ENCODE data around the gene THBS2. TPM values are rescaled to one million over a fixed set of nuclear protein-coding genes. Genes with fewer than 3 reads are reported as not detected.
"Not testable (repeated sequence)": the region's sequence is repeated elsewhere in the genome, so short reads cannot be mapped to it uniquely, and the experiment has no call there.

The THBS2 gene
- total RNA-seq, 2 donors from 2014 or later, result not detected

- ATAC-seq (no peak), DNase-seq (no peak)
- Mint-ChIP-seq H3K27ac (no peak overlapping the region), H3K4me3 (no peak overlapping the region), H3K4me1 (no peaks in the 10 kb centered on the region), H3K36me3 (ENCODE audit: low read depth) (no peaks in the 10 kb centered on the region), H3K27me3 (peaks cover 15% of the 10 kb centered on the region)
- no peaks in the 10 kb centered on the region for H3K9me3 ChIP-seq (ENCODE audit: control insufficient read depth, low read length, poor library complexity, severe bottlenecking)
Observed at GRCh38 chr6:169199625-169200335, 53.9 kb downstream of the THBS2 start.

GRCh38 chr6:169198885-169199284, 54.8 kb downstream of the THBS2 start:
- no peak for DNase-seq
- H3K27me3 Mint-ChIP-seq, result peaks cover 17% of the 10 kb centered on the region
- no peak overlapping the region for H3K4me3 Mint-ChIP-seq
- no peak for ATAC-seq
- no peaks in the 10 kb centered on the region for H3K36me3 Mint-ChIP-seq (ENCODE audit: low read depth)
- H3K4me1 Mint-ChIP-seq, result no peaks in the 10 kb centered on the region
- H3K9me3 ChIP-seq (ENCODE audit: control insufficient read depth, low read length, poor library complexity, severe bottlenecking), result no peaks in the 10 kb centered on the region
- H3K27ac Mint-ChIP-seq, result no peak overlapping the region

- not testable (repeated sequence) for H3K4me1 Mint-ChIP-seq; H3K9me3 ChIP-seq (ENCODE audit: control insufficient read depth, low read length, poor library complexity, severe bottlenecking); DNase-seq; H3K36me3 Mint-ChIP-seq (ENCODE audit: low read depth); H3K27ac Mint-ChIP-seq; H3K4me3 Mint-ChIP-seq; ATAC-seq
- H3K27me3 Mint-ChIP-seq, result peaks cover 24% of the 10 kb centered on the region
Observed at GRCh38 chr6:169197929-169198328, 55.7 kb downstream of the THBS2 start.

- H3K9me3 ChIP-seq (ENCODE audit: control insufficient read depth, low read length, poor library complexity, severe bottlenecking); H3K27ac Mint-ChIP-seq; H3K36me3 Mint-ChIP-seq (ENCODE audit: low read depth); H3K4me3 Mint-ChIP-seq; DNase-seq; H3K4me1 Mint-ChIP-seq; ATAC-seq: not testable (repeated sequence)
- peaks cover 20% of the 10 kb centered on the region for H3K27me3 Mint-ChIP-seq
Observed at GRCh38 chr6:169196279-169196678, 57.4 kb downstream of the THBS2 start.

- no peak for DNase-seq
- no peak for ATAC-seq
- H3K36me3 Mint-ChIP-seq (ENCODE audit: low read depth), result no peaks in the 10 kb centered on the region
- H3K4me3 Mint-ChIP-seq, result no peak overlapping the region
- peaks cover 12% of the 10 kb centered on the region for H3K27me3 Mint-ChIP-seq
- H3K27ac Mint-ChIP-seq, result no peak overlapping the region
- H3K4me1 Mint-ChIP-seq, result no peaks in the 10 kb centered on the region
- H3K9me3 ChIP-seq (ENCODE audit: control insufficient read depth, low read length, poor library complexity, severe bottlenecking), result no peaks in the 10 kb centered on the region
Observed at GRCh38 chr6:169194737-169195136, 58.9 kb downstream of the THBS2 start.

GRCh38 chr6:169190970-169191369, 62.7 kb downstream of the THBS2 start:
- peaks cover 9% of the 10 kb centered on the region for H3K27me3 Mint-ChIP-seq
- no peak overlapping the region for H3K4me3 Mint-ChIP-seq
- DNase-seq (no peak), ATAC-seq (no peak)
- H3K36me3 Mint-ChIP-seq (ENCODE audit: low read depth), result no peaks in the 10 kb centered on the region
- H3K4me1 Mint-ChIP-seq, result no peaks in the 10 kb centered on the region
- H3K9me3 ChIP-seq (ENCODE audit: control insufficient read depth, low read length, poor library complexity, severe bottlenecking), result no peaks in the 10 kb centered on the region
- no peak overlapping the region for H3K27ac Mint-ChIP-seq

GRCh38 chr6:169190144-169190584, 63.5 kb downstream of the THBS2 start:
- Mint-ChIP-seq H3K27me3 (peaks cover 9% of the 10 kb centered on the region), H3K4me1 (no peaks in the 10 kb centered on the region), H3K27ac (no peak overlapping the region), H3K36me3 (ENCODE audit: low read depth) (no peaks in the 10 kb centered on the region), H3K4me3 (no peak overlapping the region)
- ATAC-seq, result no peak
- no peak for DNase-seq
- no peaks in the 10 kb centered on the region for H3K9me3 ChIP-seq (ENCODE audit: control insufficient read depth, low read length, poor library complexity, severe bottlenecking)

GRCh38 chr6:169189686-169190085, 64.0 kb downstream of the THBS2 start:
- H3K4me1 Mint-ChIP-seq, result no peaks in the 10 kb centered on the region
- ATAC-seq (no peak), DNase-seq (no peak)
- no peaks in the 10 kb centered on the region for H3K36me3 Mint-ChIP-seq (ENCODE audit: low read depth)
- H3K27ac Mint-ChIP-seq, result no peak overlapping the region
- H3K4me3 Mint-ChIP-seq, result no peak overlapping the region
- H3K27me3 Mint-ChIP-seq, result peaks cover 9% of the 10 kb centered on the region
- no peaks in the 10 kb centered on the region for H3K9me3 ChIP-seq (ENCODE audit: control insufficient read depth, low read length, poor library complexity, severe bottlenecking)

GRCh38 chr6:169189182-169189581, 64.5 kb downstream of the THBS2 start:
- Mint-ChIP-seq H3K4me3 (no peak overlapping the region), H3K4me1 (no peaks in the 10 kb centered on the region), H3K27me3 (peaks cover 9% of the 10 kb centered on the region), H3K27ac (no peak overlapping the region), H3K36me3 (ENCODE audit: low read depth) (no peaks in the 10 kb centered on the region)
- no peak for DNase-seq
- ATAC-seq, result no peak
- no peaks in the 10 kb centered on the region for H3K9me3 ChIP-seq (ENCODE audit: control insufficient read depth, low read length, poor library complexity, severe bottlenecking)

- DNase-seq (no peak), ATAC-seq (no peak)
- Mint-ChIP-seq H3K4me3 (no peak overlapping the region), H3K36me3 (ENCODE audit: low read depth) (no peaks in the 10 kb centered on the region), H3K4me1 (no peaks in the 10 kb centered on the region), H3K27ac (no peak overlapping the region), H3K27me3 (peaks cover 6% of the 10 kb centered on the region)
- H3K9me3 ChIP-seq (ENCODE audit: control insufficient read depth, low read length, poor library complexity, severe bottlenecking), result no peaks in the 10 kb centered on the region
Observed at GRCh38 chr6:169188475-169188874, 65.2 kb downstream of the THBS2 start.

GRCh38 chr6:169188051-169188470, 65.6 kb downstream of the THBS2 start:
- Mint-ChIP-seq H3K27ac (no peak overlapping the region), H3K36me3 (ENCODE audit: low read depth) (no peaks in the 10 kb centered on the region), H3K27me3 (peaks cover 7% of the 10 kb centered on the region), H3K4me3 (no peak overlapping the region), H3K4me1 (no peaks in the 10 kb centered on the region)
- no peaks in the 10 kb centered on the region for H3K9me3 ChIP-seq (ENCODE audit: control insufficient read depth, low read length, poor library complexity, severe bottlenecking)
- ATAC-seq (no peak), DNase-seq (no peak)

- Mint-ChIP-seq H3K27ac (no peak overlapping the region), H3K4me3 (no peak overlapping the region), H3K27me3 (peaks cover 9% of the 10 kb centered on the region), H3K4me1 (no peaks in the 10 kb centered on the region), H3K36me3 (ENCODE audit: low read depth) (no peaks in the 10 kb centered on the region)
- no peaks in the 10 kb centered on the region for H3K9me3 ChIP-seq (ENCODE audit: control insufficient read depth, low read length, poor library complexity, severe bottlenecking)
- no peak for DNase-seq
- no peak for ATAC-seq
Observed at GRCh38 chr6:169186496-169187169, 67.0 kb downstream of the THBS2 start.

GRCh38 chr6:169185692-169186485, 67.8 kb downstream of the THBS2 start:
- Mint-ChIP-seq H3K27ac (no peak overlapping the region), H3K4me3 (no peak overlapping the region), H3K4me1 (no peaks in the 10 kb centered on the region), H3K36me3 (ENCODE audit: low read depth) (no peaks in the 10 kb centered on the region), H3K27me3 (peaks cover 9% of the 10 kb centered on the region)
- H3K9me3 ChIP-seq (ENCODE audit: control insufficient read depth, low read length, poor library complexity, severe bottlenecking), result no peaks in the 10 kb centered on the region
- DNase-seq (no peak), ATAC-seq (no peak)

All from T-helper 17 cell (primary cell).